IMR-90 (cell line): ENCODE data around the gene ACSF2.

Experiments
- BHLHE40 ChIP-seq: fragments of 150-350 bp; IDR thresholded peaks from 2 replicates; pipeline ENCODE4 v1.6.1; 2016; ENCODE audit warnings: mild to moderate bottlenecking, low read depth, low read length
- FOS ChIP-seq: fragments of 150-350 bp; IDR thresholded peaks from 2 replicates; pipeline ENCODE4 v1.6.1; 2016; ENCODE audit warnings: low read depth, low read length
- MAFK ChIP-seq: IDR thresholded peaks from 2 replicates; pipeline ENCODE4 v1.6.1; 2012; ENCODE audit warnings: low read depth, low read length, improper control_type of control experiment
- MXI1 ChIP-seq: IDR thresholded peaks from 2 replicates; pipeline ENCODE4 v1.6.1; 2012; ENCODE audit warnings: low read depth, mild to moderate bottlenecking, low read length, moderate library complexity, borderline replicate concordance
- POLR2A ChIP-seq: IDR thresholded peaks from 2 replicates; pipeline ENCODE4 v1.6.1; 2012; ENCODE audit warnings: mild to moderate bottlenecking, low read depth, low read length
- RAD21 ChIP-seq: IDR thresholded peaks from 2 replicates; pipeline ENCODE4 v1.6.1; 2012; ENCODE audit warnings: low read length, improper control_type of control experiment
- RFX5 ChIP-seq: IDR thresholded peaks from 2 replicates; pipeline ENCODE4 v1.8.0; 2012; ENCODE audit warnings: low read depth, mild to moderate bottlenecking, low read length, moderate library complexity
- SMC3 ChIP-seq: fragments of 150-350 bp; IDR thresholded peaks from 2 replicates; pipeline ENCODE4 v1.6.1; 2016; ENCODE audit warnings: low read depth, mild to moderate bottlenecking, antibody characterized with exemption, low read length, moderate library complexity
- TF ChIP-seq, protein P1 (sequence below): conservative IDR thresholded peaks from 2 replicates; pipeline ENCODE4 v1.5.1; 2012; ENCODE audit warnings: mild to moderate bottlenecking, low read depth, low read length, improper control_type of control experiment
- TF ChIP-seq, protein P2 (sequence below): fragments of 150-350 bp; IDR thresholded peaks from 2 replicates; pipeline ENCODE4 v1.6.1; 2016; ENCODE audit warnings: low read depth, mild to moderate bottlenecking, low read length, moderate library complexity, borderline replicate concordance
- TF ChIP-seq, protein P3 (sequence below): fragments of 150-350 bp; IDR thresholded peaks from 2 replicates; pipeline ENCODE4 v1.6.1; 2017; ENCODE audit warnings: mild to moderate bottlenecking, antibody characterized with exemption, low read length, low read depth

DNA sequence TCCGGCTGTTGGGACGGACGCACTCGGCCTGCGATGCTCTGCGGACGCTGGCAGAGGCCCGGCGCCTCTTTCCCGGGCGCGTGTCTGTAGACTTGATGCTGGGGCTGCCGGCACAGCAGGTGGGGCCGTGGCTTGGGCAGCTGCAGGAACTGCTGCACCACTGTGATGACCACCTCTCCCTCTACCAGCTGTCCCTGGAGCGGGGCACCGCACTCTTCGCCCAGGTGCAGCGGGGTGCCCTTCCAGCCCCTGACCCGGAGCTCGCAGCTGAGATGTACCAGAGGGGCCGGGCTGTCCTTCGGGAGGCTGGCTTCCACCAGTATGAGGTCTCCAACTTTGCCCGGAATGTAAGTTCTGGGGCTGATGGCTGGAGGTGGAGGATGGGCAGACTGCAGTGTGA lies 56.1 kb downstream of the ACSF2 start:
- TF ChIP-seq SMC3 (no peak), POLR2A (no peak), FOS (no peak), MAFK (no peak), RFX5 (no peak), BHLHE40 (no peak), MXI1 (no peak), RAD21 (no peak)
- TF ChIP-seq, protein P1, sequence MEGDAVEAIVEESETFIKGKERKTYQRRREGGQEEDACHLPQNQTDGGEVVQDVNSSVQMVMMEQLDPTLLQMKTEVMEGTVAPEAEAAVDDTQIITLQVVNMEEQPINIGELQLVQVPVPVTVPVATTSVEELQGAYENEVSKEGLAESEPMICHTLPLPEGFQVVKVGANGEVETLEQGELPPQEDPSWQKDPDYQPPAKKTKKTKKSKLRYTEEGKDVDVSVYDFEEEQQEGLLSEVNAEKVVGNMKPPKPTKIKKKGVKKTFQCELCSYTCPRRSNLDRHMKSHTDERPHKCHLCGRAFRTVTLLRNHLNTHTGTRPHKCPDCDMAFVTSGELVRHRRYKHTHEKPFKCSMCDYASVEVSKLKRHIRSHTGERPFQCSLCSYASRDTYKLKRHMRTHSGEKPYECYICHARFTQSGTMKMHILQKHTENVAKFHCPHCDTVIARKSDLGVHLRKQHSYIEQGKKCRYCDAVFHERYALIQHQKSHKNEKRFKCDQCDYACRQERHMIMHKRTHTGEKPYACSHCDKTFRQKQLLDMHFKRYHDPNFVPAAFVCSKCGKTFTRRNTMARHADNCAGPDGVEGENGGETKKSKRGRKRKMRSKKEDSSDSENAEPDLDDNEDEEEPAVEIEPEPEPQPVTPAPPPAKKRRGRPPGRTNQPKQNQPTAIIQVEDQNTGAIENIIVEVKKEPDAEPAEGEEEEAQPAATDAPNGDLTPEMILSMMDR, result no peak
- TF ChIP-seq, protein P2, sequence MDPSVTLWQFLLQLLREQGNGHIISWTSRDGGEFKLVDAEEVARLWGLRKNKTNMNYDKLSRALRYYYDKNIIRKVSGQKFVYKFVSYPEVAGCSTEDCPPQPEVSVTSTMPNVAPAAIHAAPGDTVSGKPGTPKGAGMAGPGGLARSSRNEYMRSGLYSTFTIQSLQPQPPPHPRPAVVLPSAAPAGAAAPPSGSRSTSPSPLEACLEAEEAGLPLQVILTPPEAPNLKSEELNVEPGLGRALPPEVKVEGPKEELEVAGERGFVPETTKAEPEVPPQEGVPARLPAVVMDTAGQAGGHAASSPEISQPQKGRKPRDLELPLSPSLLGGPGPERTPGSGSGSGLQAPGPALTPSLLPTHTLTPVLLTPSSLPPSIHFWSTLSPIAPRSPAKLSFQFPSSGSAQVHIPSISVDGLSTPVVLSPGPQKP, result no peak
- TF ChIP-seq, protein P3, sequence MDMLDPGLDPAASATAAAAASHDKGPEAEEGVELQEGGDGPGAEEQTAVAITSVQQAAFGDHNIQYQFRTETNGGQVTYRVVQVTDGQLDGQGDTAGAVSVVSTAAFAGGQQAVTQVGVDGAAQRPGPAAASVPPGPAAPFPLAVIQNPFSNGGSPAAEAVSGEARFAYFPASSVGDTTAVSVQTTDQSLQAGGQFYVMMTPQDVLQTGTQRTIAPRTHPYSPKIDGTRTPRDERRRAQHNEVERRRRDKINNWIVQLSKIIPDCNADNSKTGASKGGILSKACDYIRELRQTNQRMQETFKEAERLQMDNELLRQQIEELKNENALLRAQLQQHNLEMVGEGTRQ, result no peak
